Right ventricle myocardium inferior (tissue), 1 donor: ENCODE results near the gene ABLIM3. TPM values are rescaled to one million over a fixed set of nuclear protein-coding genes. Genes with fewer than 3 reads are reported as not detected.

ENCODE experiments used
- ATAC-seq: fragments of 200-7000 bp; cut with Tn5 transposase; one replicate; pipeline ENCODE4 v1.9.1; 2020; ENCODE audit warnings: mild to moderate bottlenecking, moderate library complexity
- DNase-seq: peaks from one replicate; pipeline ENCODE4 v3.0.0; 2021; ENCODE audit errors: missing footprints
- intact Hi-C: fragments of 100-400 bp; cut with DNase I; formaldehyde crosslinking; loops from one replicate; pipeline ENCODE4 v1.11.0; 2022
- total RNA-seq: library from RNA; stranded (reverse); fragmentation: NEBNext Ultra II Directional; extraction: Animal tissue kit (Norgen Biotek cat#: 25700); gene quantifications from one replicate; pipeline ENCODE4 v1.2.1, GENCODE V29; 2021
- donor health status: DM: no; HTN: yes; CAD: no; lungs with severe emphysema.

ABLIM3 gene
- total RNA-seq, 1 donor from 2014 or later = 134 TPM

DNA sequence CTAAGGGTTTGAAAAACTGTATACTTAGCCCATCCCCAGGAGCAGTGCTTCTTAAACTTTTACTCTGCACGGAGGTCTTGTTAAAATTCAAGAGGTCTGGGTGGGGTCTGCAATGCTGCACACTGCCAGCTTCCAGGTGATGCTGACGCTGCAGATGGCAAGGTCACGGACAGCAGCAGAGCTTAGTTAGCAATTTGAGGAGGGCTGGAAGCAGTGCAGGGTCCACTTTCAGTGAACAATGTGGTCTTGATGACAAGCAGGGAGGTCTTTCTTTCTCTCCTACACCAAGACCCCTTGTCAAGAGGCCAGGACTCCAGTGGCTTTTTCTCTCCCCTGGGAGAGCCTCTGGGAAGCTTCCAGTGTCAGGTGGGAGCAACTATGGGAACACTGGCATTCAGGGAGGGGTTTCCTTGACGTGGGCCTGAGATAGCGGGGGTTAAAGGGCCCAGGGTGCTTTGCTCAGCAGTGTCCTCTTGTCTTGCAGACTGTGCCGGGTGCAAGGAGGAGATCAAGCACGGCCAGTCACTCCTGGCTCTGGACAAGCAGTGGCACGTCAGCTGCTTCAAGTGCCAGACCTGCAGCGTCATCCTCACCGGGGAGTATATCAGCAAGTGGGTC lies 65.3 kb downstream of the ABLIM3 start:
- DNase-seq (no peak), ATAC-seq (no peak)
- intact Hi-C loops = no loop called here

DNA sequence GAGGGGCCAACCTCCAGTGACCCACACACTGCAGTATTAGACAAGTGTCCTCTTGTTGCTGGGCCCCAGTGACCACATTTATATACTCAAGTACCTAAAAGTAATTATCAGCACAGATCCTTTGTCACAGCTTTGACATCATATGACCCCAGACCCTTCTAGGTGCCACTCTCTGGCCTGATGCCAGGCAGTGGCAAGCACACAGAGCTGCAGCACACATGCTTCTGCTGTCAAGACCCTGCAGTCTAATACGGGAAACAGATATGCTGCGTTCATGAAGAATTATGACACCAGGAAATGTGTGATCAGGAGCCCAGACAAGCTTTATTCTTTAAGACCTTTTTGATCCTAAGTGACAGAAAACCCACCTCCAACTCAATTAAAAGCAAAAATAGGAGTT lies 66.5 kb downstream of the ABLIM3 start:
- ATAC-seq (no peak), DNase-seq (no peak)
- intact Hi-C loops = no loop called here

DNA sequence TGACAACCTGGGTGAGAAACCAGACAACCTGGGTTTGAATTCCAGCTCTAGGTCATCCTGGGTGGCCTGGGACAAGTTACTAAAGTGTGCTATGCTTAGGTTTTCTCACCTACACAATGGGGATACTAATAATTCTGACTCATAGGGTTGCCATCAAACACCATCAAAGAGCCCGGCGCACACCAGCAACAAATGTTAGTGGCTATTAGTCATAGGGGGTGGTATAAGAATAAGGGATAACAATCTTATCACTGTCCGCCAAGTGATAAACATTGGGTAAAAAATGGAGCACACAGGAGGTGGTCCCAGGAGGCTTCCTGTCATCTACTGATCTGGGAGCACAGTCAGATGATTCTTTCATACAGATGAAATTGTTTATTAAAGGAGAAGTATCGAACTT lies 68.9 kb downstream of the ABLIM3 start:
- no peak for DNase-seq
- intact Hi-C loops = no loop called here
- ATAC-seq = no peak

DNA sequence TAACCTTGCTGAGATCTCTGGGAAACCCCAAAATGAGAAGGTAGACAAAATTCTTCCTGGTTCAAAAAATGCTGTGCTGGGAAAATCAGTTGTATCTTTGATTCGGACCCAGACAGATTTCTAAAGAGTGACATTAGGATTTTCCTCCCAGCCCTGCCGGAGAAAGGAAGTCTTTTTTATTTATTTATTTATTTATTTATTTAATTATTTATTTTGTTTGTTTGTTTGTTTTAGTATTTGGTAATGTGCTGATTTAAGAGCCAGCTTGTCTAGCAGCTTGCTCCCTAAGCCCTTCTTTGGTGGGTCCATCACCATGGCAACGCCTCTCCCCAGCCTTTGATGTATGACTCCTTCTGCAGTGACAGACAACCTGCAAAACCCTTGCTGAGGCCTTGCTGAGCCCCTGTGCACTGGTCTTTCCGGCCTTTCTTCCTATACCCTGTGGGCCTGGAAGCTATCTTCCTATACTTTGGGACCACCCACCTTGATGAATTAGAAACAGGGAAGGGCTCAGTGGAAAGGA lies 69.7 kb downstream of the ABLIM3 start:
- ATAC-seq = no peak
- intact Hi-C loops = no loop called here

DNA sequence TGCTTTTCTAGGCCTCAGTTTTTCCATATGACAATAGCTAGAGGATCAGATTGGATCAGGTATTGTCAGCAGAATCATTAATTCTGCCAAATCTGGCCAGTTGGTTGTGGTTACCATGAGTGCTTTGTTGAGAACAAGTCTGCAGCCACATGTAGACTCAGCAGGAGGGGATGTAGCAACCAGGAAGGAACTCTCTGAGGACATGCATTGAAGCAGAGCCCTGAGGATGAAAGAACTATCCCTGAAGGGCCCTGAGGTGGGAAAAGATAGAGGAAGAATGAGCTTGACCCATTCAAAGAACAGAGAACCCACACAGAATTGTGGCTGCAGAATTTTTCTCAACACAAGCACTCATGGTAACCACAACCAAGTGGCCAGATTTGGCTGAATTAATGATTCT lies 70.3 kb downstream of the ABLIM3 start:
- ATAC-seq (no peak), DNase-seq (no peak)
- intact Hi-C loops = no loop called here

More for the DNA sequence above, 69.7 kb downstream of the ABLIM3 start:
- DNase-seq = no peak

DNA sequence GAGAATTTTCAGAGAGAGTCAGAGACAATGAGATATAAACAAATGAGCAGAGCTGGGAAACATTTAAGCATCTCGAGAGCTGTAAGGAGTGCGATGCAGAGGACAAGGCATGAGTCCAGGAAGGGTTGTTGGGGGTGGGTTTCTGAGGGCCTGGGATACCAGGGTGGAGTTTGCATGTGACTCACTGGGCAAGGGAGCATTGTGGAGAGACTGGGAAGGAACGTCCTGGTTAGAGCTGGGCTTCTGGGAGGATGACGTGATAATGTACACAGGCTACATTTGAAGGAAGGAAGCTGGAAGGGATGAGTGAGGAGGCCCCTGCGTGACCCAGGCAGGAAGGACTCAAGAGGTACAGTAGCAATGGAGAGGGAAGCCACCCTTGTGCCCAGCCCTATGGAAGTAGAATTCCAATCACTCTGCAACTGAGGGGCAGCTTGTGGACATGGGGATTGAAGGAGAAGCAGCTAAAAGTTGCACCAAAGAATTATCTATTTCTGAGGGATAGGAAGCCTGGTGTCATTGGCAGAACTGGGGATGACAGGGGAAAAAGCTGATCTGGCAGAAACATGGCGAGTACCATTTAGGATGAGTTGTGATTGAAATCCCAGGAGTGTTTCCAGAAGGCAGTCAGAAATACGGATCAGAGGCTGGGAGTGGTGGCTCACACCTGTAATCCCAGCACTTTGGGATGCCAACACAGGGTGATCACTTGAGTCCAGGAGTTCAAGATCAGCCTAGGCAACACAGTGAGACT lies 71.1 kb downstream of the ABLIM3 start:
- intact Hi-C loops = no loop called here
- ATAC-seq (no peak), DNase-seq (no peak)

DNA sequence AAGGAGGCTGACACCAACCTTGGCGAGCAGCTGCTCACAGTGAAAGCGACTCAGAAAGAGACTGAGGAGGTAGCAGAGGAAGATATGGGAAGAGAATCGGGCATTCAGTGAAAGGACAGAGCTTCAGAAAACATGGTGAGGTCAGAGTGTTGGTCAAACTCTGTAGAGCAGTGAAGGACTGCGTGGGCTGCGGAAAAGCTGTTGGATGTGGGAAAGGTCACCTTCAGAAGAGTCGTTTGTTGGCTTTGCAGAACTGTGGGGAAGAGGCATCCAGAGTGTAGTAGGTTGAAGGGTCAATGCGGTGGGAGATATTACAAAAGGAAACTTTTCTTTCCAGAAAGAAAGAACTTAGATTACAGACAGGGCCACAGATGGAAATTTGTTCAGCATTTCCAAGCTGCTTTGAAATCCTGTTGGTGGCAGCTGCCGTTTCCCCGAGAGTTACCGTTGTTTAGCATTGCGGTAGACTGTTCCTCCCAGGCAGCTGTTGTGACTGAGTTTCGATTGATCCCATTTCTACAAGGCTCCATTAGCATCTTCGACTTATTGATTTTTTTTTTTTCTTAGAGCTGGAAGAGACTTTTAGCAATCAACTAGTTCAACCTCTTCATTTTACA lies 72.1 kb downstream of the ABLIM3 start:
- ATAC-seq (no peak), DNase-seq (no peak)
- intact Hi-C loops = no loop called here

DNA sequence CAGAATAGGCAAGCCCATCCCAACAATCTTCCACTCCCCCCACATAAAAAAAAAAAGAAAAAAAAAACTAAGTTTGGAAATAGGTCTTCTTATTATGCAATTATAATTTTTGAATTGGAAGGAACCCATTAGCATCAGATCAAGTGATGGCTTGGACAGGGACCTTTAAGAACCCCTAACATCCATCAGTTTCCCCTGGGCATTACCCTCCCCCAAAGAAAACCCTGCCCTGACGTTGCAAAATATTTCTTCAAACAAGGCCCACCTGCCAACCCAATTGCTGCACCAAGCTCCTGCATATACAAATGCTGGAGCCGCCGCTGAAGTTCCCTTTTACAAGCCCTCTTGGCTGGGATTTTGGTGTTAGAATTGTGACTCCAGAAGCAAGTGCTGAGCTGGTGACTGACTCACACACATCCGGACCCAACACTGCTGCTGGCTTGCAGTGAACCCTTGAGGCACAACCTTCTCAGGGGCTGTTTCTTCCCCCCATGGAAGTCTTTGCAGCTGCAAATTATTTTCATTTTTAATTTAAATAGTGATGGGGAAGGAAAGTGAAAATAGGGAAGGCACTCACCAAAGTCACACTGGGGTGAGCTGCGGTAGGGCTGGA lies 74.3 kb downstream of the ABLIM3 start:
- peak; percentile 24 for ATAC-seq
- intact Hi-C loops = loop anchor here (5.0 kb wide), 1 partner anchor 38 kb away; no protein-coding TSS in a partner anchor

DNA sequence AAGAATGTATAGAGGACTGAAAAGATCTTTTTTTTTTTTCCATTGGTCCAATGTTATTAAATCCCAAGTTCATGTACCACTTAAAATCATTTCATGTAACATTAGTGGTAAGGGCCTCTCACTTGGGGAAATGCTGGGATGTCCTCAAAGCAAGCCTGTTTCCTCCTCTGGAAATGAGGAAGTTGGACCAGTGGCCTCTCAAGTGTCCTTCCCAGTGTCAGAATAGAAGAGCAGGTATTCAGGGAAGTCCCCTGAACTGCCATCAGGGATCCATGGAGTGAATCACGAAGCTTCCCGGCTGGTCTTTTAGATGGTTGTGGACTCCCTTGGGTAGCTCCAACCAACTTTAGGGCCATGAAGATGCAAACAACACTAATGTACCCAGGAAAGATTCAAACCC lies 75.2 kb downstream of the ABLIM3 start:
- no peak for ATAC-seq
- intact Hi-C loops = loop anchor here (5.0 kb wide), 1 partner anchor 39 kb away; no protein-coding TSS in a partner anchor
- DNase-seq = no peak

More for the DNA sequence above, 74.3 kb downstream of the ABLIM3 start:
- no peak for DNase-seq

DNA sequence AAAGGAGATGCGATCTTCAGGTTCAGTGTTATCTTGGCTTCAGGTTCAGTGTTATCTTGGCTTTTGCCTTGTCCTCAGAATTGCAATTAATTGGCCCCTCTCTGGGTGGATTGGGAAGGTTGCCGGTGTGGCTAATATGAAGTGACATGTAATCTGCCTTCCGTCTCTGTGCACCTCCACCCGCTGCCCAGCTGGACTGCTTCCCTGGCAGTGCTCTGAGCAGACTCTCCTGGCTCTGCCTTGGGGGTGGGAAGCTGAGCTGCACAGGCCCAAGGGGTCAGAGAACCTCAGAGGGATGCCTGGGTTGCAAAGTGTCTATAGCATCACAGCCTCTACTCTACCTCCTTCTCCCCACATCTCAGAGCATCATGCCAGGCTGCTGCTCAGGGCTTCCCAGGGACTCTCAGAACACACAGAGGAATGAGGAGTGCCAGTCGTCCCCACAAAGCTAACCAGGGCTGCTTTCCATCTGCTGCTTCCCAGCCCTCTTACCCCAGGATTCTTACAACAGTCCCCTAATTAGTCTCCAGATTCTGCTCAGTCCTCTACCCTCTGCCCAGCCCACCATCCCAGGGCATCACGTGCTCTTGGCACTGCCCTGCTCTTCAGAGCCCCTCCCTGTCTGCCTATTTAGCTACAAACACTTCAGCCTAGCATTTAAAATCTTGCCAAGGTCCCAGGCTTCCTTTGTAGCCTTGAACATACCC lies 76.0 kb downstream of the ABLIM3 start:
- no peak for DNase-seq
- intact Hi-C loops = loop anchor here (5.0 kb wide), 1 partner anchor 40 kb away; no protein-coding TSS in a partner anchor
- peak; percentile 82 for ATAC-seq

DNA sequence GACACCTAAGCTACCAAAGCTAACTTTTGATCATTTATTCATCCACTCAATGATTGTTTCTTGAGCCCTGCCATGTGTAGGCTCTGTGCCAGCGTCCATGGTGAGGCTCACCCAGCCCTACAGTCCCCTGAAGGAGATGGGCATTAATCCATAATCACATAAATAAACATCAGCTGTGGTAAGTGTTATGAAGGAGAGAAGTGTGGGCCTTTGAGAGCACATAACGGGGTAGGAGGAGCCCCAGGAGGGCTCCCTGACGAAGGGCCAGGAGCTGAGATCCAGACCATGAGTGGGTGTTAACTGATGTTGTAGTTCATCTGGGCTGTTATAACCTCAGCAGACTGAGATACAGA lies 76.5 kb downstream of the ABLIM3 start:
- ATAC-seq = peak; percentile 79
- intact Hi-C loops = loop anchor here (5.0 kb wide), 1 partner anchor 40 kb away; no protein-coding TSS in a partner anchor
- DNase-seq = peak; percentile 67

DNA sequence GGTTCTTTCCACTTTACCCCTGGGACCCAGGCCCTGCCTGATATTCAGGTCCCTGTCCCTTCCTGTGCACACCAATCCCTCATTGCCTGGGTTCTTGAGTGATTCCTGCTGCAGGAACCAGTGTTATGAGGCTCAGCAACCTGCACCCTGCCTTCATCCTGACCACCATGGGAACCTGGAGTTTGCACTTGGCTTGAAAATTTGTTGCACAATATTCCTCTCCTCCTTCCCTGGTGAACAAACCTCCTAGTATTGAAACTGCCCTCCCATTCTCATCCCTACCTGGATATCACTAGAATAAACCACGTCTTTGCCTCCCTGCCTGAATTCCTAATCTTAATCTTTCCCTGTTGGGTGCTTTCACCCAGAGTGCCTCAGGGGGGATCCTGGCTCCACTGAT lies 78.3 kb downstream of the ABLIM3 start:
- intact Hi-C loops = loop anchor here (5.0 kb wide), 1 partner anchor 42 kb away; no protein-coding TSS in a partner anchor
- no peak for DNase-seq
- no peak for ATAC-seq

DNA sequence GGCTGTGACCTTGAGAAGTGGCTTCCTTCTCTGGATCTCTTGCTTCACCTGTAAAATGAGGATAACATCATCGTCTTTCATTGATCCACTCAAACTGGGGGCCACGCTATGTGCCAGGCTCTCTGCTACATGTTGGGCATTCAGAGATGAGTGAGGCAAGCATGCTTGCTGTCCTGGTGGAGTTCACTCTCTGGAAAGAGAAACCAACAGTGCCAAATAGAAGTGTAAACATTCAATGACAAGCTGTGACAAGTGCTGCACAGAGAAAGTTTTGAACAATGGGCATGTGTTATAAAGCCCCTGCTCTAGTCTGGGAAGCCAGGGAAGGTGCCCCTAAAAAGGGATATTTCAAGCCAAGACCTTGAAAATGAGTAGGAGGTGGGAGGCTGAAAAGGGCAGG lies 79.5 kb downstream of the ABLIM3 start:
- intact Hi-C loops = no loop called here
- ATAC-seq = no peak

DNA sequence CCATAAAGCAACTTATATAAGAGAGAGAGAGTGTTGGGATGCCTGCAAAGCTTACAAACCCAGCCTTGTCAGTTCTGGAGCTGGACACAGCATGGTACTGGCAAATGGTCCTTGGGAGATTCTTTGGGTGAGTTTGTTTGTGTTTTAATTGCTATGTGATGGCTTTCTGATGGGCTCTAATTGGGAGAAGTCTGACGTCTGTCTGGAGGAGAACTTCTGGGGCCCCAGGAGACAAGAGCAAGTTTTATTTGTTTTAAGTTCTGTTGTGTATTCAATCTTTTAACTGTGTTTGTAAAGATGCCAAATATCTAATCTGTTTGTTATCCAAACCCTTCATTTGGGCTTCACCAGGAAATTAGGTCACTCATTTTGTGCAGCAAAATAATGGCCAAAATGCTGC lies 80.0 kb downstream of the ABLIM3 start:
- intact Hi-C loops = no loop called here
- no peak for DNase-seq
- no peak for ATAC-seq

More for the DNA sequence above, 79.5 kb downstream of the ABLIM3 start:
- DNase-seq = no peak

DNA sequence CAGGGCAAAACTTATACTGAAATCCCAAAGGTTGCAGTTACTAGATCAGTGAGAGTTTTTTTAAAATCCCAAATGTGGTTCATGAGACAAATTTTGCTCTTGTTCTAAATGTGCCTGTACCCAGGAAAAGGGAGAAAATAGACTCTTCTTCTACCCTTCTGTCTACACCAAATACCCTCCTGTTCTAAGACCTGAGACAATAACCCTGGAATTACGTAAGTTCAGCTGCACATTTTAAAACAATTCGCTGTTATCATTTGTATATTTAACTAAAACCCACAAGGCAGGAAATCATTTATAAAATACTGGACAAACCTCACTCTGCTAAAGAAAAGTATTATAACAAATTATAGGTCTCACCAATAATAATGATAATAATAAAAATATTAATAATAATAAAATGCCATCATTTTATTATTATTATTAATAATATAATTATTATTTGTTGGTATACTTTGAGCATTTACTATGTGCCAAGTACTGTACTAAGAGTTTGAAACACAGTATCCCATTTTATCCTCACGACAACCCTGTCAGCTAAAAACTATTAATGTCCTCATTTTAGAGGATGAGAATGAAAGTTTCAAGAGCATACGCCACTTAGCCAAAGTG lies 80.5 kb downstream of the ABLIM3 start:
- ATAC-seq = no peak
- no peak for DNase-seq
- intact Hi-C loops = no loop called here

DNA sequence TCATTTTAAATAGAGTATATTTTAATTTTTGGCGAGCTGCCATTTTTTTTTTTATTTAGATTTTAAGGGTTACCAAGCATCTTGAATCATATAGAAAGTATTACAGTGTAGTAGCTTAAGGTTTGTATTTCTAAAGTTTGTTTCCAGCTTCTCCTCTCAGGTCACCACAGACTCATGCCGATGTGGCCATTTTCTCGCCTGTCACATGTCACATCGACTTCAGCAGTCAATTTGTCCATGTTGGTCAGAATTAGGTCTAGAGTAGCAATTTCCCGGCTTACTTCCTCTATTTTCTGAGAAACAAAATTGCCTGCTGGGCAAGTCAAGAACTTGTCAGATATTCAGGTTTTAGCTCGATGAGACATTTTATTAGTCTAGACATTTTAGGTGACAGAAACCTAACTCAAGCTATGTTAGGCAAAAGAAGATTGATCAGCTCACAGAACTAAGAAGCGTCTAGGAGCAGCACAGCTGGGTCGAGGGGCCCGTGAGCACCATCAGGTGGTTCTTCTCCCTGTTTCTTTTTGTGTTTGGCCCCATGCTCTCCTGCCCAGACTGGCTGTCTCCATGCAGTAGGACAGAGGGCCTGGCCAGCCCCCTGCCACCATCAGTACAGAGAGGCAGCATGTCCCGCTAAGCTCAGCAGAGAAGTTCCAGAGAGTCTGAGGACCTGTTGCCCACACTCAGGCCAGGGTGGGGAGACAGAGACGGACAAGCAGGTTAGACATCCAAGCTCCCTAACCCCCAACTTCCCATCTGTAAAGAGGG lies 82.0 kb downstream of the ABLIM3 start:
- intact Hi-C loops = no loop called here

DNA sequence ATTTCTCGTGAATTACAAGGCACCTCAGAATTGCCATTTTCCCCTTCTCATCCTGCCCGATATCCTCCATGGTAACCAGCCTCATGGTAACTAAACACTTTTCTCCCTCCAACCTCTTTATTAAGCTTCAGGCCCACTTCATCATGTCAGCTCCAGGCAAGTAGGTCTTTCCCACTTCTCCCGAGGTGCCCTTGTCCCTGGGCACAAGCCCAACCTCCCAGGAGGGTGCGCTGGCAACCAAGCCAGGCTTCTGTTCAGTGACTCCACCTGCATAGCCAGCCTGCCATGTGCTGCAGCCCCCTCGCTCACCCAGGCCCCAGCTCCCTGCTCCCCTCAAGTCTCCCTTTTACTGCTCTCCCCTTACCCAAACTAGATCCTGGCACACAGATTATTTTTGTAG lies 83.0 kb downstream of the ABLIM3 start:
- ATAC-seq = peak; percentile 70
- DNase-seq = peak; percentile 76
- intact Hi-C loops = no loop called here

More for the DNA sequence above, 82.0 kb downstream of the ABLIM3 start:
- DNase-seq = no peak
- ATAC-seq = no peak
